ENCODE results near the gene TPTE2.
"Not testable (repeated sequence)": the region's sequence is repeated elsewhere in the genome, so short reads cannot be mapped to it uniquely, and the experiment has no call there.

Gene TPTE2

GRCh38 chr13:19572280-19572679, 10.9 kb upstream of the TPTE2 start:
- TF ChIP-seq CTCF (conservative IDR thresholded peaks at IDR 0.05; ENCODE audit: low read length) (no peak), EZH2phosphoT487 (IDR thresholded peaks at IDR 0.05; ENCODE audit: borderline replicate concordance) (no peak)
- no peaks in the 10 kb centered on the region for H4K20me1 ChIP-seq (ENCODE audit: insufficient read depth, low read length, poor library complexity, severe bottlenecking)
- no peaks in the 10 kb centered on the region for H3K36me3 ChIP-seq (ENCODE audit: insufficient read depth, low read length)
- no peak overlapping the region for H3K9ac ChIP-seq (ENCODE audit: low read depth, low read length, poor library complexity, severe bottlenecking)
- H3K9me3 ChIP-seq (ENCODE audit: insufficient read depth, low read depth, low read length) = no peaks in the 10 kb centered on the region
- H3K4me3 ChIP-seq (ENCODE audit: low read length, poor library complexity, severe bottlenecking) = no peak overlapping the region
- H3K4me2 ChIP-seq (ENCODE audit: low read depth, low read length, poor library complexity, severe bottlenecking) = no peak overlapping the region
- H3K4me1 ChIP-seq (ENCODE audit: insufficient read depth, low read length, poor library complexity, severe bottlenecking) = no peaks in the 10 kb centered on the region
- H2AFZ ChIP-seq (ENCODE audit: low read length) = no peak overlapping the region
- H3K79me2 ChIP-seq (ENCODE audit: insufficient read depth, low read length) = no peaks in the 10 kb centered on the region
- no peaks in the 10 kb centered on the region for H3K9me2 ChIP-seq (replicated peaks; ENCODE audit: low read depth, low read length)
- no peaks in the 10 kb centered on the region for H3K27me3 ChIP-seq (ENCODE audit: insufficient read depth, low read length, poor library complexity, severe bottlenecking)
- no peaks in the 10 kb centered on the region for H3F3A ChIP-seq (ENCODE audit: low read depth)

GRCh38 chr13:19567820-19568534, 6.6 kb upstream of the TPTE2 start:
- Histone ChIP-seq H3K4me2 (ENCODE audit: low read depth, low read length, poor library complexity, severe bottlenecking) (no peak overlapping the region), H3K27me3 (ENCODE audit: insufficient read depth, low read length, poor library complexity, severe bottlenecking) (no peaks in the 10 kb centered on the region), H3K79me2 (ENCODE audit: insufficient read depth, low read length) (no peaks in the 10 kb centered on the region), H3K9ac (ENCODE audit: low read depth, low read length, poor library complexity, severe bottlenecking) (no peak overlapping the region), H2AFZ (ENCODE audit: low read length) (no peak overlapping the region), H3K9me3 (ENCODE audit: insufficient read depth, low read depth, low read length) (no peaks in the 10 kb centered on the region), H3F3A (ENCODE audit: low read depth) (no peaks in the 10 kb centered on the region), H3K4me1 (ENCODE audit: insufficient read depth, low read length, poor library complexity, severe bottlenecking) (no peaks in the 10 kb centered on the region), H3K36me3 (ENCODE audit: insufficient read depth, low read length) (no peaks in the 10 kb centered on the region), H4K20me1 (ENCODE audit: insufficient read depth, low read length, poor library complexity, severe bottlenecking) (no peaks in the 10 kb centered on the region), H3K9me2 (replicated peaks; ENCODE audit: low read depth, low read length) (no peaks in the 10 kb centered on the region), H3K4me3 (ENCODE audit: low read length, poor library complexity, severe bottlenecking) (no peak overlapping the region)
- no peak for TF ChIP-seq EZH2phosphoT487 (IDR thresholded peaks at IDR 0.05; ENCODE audit: borderline replicate concordance)
- no peak for TF ChIP-seq CTCF (conservative IDR thresholded peaks at IDR 0.05; ENCODE audit: low read length)

- Histone ChIP-seq H3K27me3 (ENCODE audit: insufficient read depth, low read length, poor library complexity, severe bottlenecking) (no peaks in the 10 kb centered on the region), H3K9me3 (ENCODE audit: insufficient read depth, low read depth, low read length) (no peaks in the 10 kb centered on the region), H4K20me1 (ENCODE audit: insufficient read depth, low read length, poor library complexity, severe bottlenecking) (no peaks in the 10 kb centered on the region), H3K9me2 (replicated peaks; ENCODE audit: low read depth, low read length) (no peaks in the 10 kb centered on the region), H3K4me3 (ENCODE audit: low read length, poor library complexity, severe bottlenecking) (no peak overlapping the region), H3K36me3 (ENCODE audit: insufficient read depth, low read length) (no peaks in the 10 kb centered on the region), H3F3A (ENCODE audit: low read depth) (no peaks in the 10 kb centered on the region), H2AFZ (ENCODE audit: low read length) (no peak overlapping the region), H3K4me2 (ENCODE audit: low read depth, low read length, poor library complexity, severe bottlenecking) (no peak overlapping the region), H3K79me2 (ENCODE audit: insufficient read depth, low read length) (no peaks in the 10 kb centered on the region), H3K4me1 (ENCODE audit: insufficient read depth, low read length, poor library complexity, severe bottlenecking) (no peaks in the 10 kb centered on the region), H3K9ac (ENCODE audit: low read depth, low read length, poor library complexity, severe bottlenecking) (no peak overlapping the region)
- no peak for TF ChIP-seq CTCF (conservative IDR thresholded peaks at IDR 0.05; ENCODE audit: low read length)
- TF ChIP-seq EZH2phosphoT487 (IDR thresholded peaks at IDR 0.05; ENCODE audit: borderline replicate concordance) = no peak
Observed at GRCh38 chr13:19561585-19561984, 253 bp upstream of the TPTE2 start.

GRCh38 chr13:19560672-19561071, 660 bp downstream of the TPTE2 start:
- not testable (repeated sequence) for H3K4me1 ChIP-seq (ENCODE audit: insufficient read depth, low read length, poor library complexity, severe bottlenecking); H3K9me2 ChIP-seq (replicated peaks; ENCODE audit: low read depth, low read length); H2AFZ ChIP-seq (ENCODE audit: low read length); H3K4me2 ChIP-seq (ENCODE audit: low read depth, low read length, poor library complexity, severe bottlenecking); H3K4me3 ChIP-seq (ENCODE audit: low read length, poor library complexity, severe bottlenecking); H3K9ac ChIP-seq (ENCODE audit: low read depth, low read length, poor library complexity, severe bottlenecking); H3F3A ChIP-seq (ENCODE audit: low read depth); H4K20me1 ChIP-seq (ENCODE audit: insufficient read depth, low read length, poor library complexity, severe bottlenecking); H3K79me2 ChIP-seq (ENCODE audit: insufficient read depth, low read length); H3K36me3 ChIP-seq (ENCODE audit: insufficient read depth, low read length); H3K9me3 ChIP-seq (ENCODE audit: insufficient read depth, low read depth, low read length); H3K27me3 ChIP-seq (ENCODE audit: insufficient read depth, low read length, poor library complexity, severe bottlenecking)

GRCh38 chr13:19559739-19560138, 1.6 kb downstream of the TPTE2 start:
- not testable (repeated sequence) for H3K9ac ChIP-seq (ENCODE audit: low read depth, low read length, poor library complexity, severe bottlenecking); H3K4me3 ChIP-seq (ENCODE audit: low read length, poor library complexity, severe bottlenecking); H3K79me2 ChIP-seq (ENCODE audit: insufficient read depth, low read length); H2AFZ ChIP-seq (ENCODE audit: low read length); H3K9me2 ChIP-seq (replicated peaks; ENCODE audit: low read depth, low read length); H3K36me3 ChIP-seq (ENCODE audit: insufficient read depth, low read length); H4K20me1 ChIP-seq (ENCODE audit: insufficient read depth, low read length, poor library complexity, severe bottlenecking); H3K27me3 ChIP-seq (ENCODE audit: insufficient read depth, low read length, poor library complexity, severe bottlenecking); H3K4me2 ChIP-seq (ENCODE audit: low read depth, low read length, poor library complexity, severe bottlenecking); H3K9me3 ChIP-seq (ENCODE audit: insufficient read depth, low read depth, low read length); H3K4me1 ChIP-seq (ENCODE audit: insufficient read depth, low read length, poor library complexity, severe bottlenecking); H3F3A ChIP-seq (ENCODE audit: low read depth)
